GM19035 (cell line): ENCODE measurements around the gene EIF3F.

Source experiments
- ATAC-seq: cut with Tn5 transposase; IDR thresholded peaks from one replicate; pipeline ENCODE4 v1.9.1; 2021; ENCODE audit not compliant: unreplicated experiment

Gene EIF3F, protein sequence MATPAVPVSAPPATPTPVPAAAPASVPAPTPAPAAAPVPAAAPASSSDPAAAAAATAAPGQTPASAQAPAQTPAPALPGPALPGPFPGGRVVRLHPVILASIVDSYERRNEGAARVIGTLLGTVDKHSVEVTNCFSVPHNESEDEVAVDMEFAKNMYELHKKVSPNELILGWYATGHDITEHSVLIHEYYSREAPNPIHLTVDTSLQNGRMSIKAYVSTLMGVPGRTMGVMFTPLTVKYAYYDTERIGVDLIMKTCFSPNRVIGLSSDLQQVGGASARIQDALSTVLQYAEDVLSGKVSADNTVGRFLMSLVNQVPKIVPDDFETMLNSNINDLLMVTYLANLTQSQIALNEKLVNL

GRCh38 chr11:7986768-7987559 lies at the start of gene EIF3F:
EIF3F (plus strand) TSS chr11:7987337; CDS start chr11:7987353, 16 bp downstream.
- ATAC-seq = peak; percentile 98

GRCh38 chr11:7941146-7941545 lies 46.0 kb upstream of the EIF3F start:
- no peak for ATAC-seq

DNA sequence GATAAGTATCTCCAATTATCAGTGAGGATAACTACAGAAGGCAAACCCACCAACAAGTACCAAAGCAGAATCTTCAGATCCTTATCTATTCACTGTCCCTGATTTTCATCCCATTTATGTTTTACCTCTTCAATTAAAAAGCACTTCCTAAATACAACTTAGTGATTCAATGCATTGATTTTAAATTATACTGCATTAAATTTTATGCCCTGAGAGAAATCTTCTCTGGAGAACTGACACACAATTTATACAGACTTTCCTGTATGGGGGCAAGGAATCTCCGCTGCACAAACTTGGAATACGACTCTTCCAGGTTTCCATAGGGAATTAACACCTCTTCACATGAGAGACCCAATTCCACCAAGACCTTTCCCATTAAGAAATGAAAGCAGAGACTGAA lies 45.5 kb upstream of the EIF3F start, which contains the start of gene OR10A3:
Gene OR10A3, minus strand, starts transcription at position 101 of the 400 bp plus-strand sequence. CDS start 2,188 bp downstream, outside the sequence.
- ATAC-seq = no peak

GRCh38 chr11:7944123-7944522 lies 43.0 kb upstream of the EIF3F start:
- ATAC-seq = no peak

GRCh38 chr11:7949934-7950333 lies 37.2 kb upstream of the EIF3F start:
- no peak for ATAC-seq

- no peak for ATAC-seq
These were observed 31.9 kb upstream of the EIF3F start for GRCh38 chr11:7955191-7955590.

DNA sequence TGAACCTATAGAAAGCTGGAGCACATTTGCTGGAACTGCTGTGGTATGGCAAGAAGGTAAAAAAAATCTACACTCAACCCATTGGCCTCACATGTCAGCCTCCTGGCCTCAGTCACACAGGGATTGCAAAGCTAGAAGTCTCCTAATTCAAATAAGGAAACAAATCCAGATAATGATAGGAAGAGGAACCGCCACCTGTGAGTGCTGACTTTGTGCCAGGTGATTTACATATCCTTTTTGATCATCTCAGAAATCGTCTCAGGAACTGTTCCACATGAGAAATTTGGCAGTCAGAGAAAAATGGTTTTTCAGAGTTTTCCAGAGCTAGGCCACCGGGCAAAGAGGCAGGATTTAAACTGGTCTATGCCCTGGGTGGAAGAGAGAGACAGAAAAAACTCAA lies 22.9 kb upstream of the EIF3F start:
- no peak for ATAC-seq

DNA sequence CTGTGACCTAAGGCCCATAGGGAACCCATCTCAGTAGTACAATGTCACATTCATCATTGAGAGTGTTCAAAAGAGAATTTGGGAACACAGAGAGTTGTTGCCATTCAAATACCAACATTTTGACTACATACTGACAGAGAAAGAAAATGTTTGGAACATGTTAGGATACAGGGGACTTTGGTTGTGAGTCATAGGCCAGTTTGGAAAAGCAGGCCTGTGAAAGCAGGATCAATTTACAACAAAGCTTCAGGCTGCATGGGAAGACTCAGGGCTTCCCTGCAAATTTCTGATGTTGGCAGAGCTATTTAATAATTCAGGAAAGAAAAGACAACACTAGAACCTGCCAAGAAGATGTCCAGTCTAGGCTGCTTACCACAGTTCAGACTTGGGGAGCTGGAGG lies 22.3 kb upstream of the EIF3F start:
- no peak for ATAC-seq

DNA sequence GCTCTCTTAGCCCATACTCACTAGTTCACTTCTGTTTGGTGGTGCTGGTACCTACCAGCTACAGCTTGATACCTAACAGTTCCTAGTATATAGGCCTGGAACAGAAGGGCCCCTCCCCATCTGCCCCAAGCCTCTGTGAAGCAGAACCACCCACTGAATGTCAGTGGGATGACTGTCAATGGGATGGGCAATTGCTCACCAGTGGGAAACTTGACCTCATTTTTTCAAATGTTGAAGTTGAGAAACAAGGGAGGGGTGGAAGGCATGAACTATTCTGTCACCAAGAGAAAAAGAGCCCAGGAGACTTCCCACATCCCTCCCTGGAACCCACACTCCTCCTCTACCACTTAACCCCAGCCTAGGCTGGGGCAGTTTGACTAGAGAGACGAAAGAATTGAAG lies 21.8 kb upstream of the EIF3F start, which contains the start of gene NLRP10:
Gene NLRP10, minus strand, starts transcription at position 62 of the 400 bp plus-strand sequence. CDS start 1,952 bp downstream, outside the sequence.
- ATAC-seq = no peak

DNA sequence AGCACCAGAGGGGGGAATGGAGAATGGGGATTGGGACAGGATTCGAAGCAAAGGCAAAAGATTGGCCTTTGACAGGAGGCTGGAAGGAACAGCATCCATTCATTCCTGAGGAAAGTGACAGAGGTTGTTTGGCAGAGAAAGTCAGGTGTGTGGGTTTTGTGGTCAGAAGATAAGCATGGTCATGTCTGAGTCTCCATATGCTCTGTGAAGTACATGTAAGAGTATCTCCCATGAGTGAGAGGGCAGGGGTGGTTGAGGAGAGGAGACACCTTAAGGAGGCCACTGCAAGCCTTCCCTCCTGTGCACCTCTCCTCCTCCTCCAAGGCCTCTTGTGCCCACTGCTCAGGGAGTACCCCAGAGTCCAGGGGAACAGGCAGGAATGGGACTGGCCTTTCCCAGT lies 20.0 kb upstream of the EIF3F start:
- ATAC-seq = no peak

- no peak for ATAC-seq
These were observed 19.3 kb upstream of the EIF3F start for GRCh38 chr11:7967826-7968225.

DNA sequence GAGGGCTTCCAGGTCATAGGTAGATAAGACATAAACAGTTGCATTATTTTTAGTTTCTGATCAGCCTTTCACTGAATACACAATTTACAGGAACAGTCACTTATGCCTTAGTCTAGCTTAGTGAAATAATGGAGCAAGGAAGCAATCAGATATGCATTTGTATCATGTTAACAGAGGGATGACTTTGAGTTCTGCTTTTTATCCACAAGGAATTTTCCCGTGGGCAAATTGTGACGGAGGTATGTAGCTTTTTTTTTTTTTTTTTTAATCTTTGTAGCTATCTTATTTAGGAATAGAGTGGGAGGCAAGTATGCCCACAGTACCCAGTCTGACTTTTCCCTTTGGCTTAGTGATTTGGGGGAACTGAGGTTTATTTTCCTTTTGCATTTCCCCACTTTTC lies 18.5 kb upstream of the EIF3F start:
- no peak for ATAC-seq

- no peak for ATAC-seq
These were observed 17.1 kb upstream of the EIF3F start for GRCh38 chr11:7969756-7970646.

DNA sequence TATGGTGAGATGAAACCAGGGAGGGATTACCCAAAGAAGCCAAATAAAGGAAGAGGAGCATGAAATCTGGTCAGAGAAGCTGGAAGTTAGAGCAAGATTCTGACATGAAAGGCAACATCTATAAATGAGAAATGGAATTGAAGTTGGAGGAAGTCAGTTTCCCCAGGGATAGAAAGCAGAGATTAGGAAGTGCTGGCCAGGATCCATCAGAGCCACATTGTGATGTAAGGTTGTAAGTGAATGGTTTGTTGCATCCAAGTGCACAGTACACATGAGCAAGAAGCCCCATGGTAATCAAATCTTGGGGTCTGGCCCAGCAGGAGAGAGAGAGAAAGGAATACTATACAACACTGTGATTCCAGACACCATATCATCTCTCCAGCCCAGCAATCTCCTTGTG lies 15.3 kb upstream of the EIF3F start:
- no peak for ATAC-seq

GRCh38 chr11:7973011-7973410 lies 14.1 kb upstream of the EIF3F start:
- no peak for ATAC-seq

- no peak for ATAC-seq
These were observed 12.5 kb upstream of the EIF3F start for GRCh38 chr11:7974668-7975067.

GRCh38 chr11:7977232-7977917 lies 9.8 kb upstream of the EIF3F start:
- ATAC-seq = no peak

GRCh38 chr11:7981619-7982157 lies 5.4 kb upstream of the EIF3F start:
- no peak for ATAC-seq

DNA sequence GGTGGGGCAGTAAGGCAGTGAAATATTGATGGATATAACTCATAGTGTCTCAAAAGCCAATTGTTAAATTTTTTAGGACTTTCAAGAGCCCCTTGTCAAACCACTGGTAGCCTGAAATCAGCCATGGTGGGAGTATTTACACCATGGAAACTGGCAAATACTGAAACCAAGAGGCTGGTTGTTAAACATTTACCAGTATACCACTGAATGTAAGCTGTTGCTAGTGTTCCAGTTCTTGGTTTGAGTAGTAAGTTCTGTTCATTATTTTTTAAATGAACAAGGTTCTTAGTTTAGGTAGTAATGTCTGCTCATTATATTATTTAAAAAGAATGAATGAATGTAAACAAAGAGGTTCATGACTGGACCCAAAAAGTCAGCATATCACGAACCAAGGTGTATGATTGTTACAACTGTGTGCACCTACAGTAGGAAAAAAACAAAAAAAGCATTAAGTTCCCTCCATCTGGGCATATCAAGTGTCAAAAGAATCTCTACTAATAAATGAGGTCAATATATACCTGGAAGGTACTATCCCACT lies 4.5 kb upstream of the EIF3F start:
- no peak for ATAC-seq
